ENCODE data around the gene ZNF462.

ZNF462 gene

GRCh38 chr9:106993603-106994002 lies 130.6 kb downstream of the ZNF462 start:
- no peak for DNase-seq (ENCODE audit: low read depth)
- no peak for TF ChIP-seq CTCF (IDR thresholded peaks at IDR 0.05; ENCODE audit: low read depth, low read length, missing control alignments)
- H3K4me3 ChIP-seq (ENCODE audit: low read depth, low read length): no peak overlapping the region
- in situ Hi-C loops (cut with HindIII; ENCODE audit: low sequenced_read_pairs): no loop called here

- no peak for DNase-seq (ENCODE audit: low read depth)
- no peak for TF ChIP-seq CTCF (IDR thresholded peaks at IDR 0.05; ENCODE audit: low read depth, low read length, missing control alignments)
- in situ Hi-C loops (cut with HindIII; ENCODE audit: low sequenced_read_pairs): no loop called here
- no peak overlapping the region for H3K4me3 ChIP-seq (ENCODE audit: low read depth, low read length)
Observed at GRCh38 chr9:106994463-106994862, 131.5 kb downstream of the ZNF462 start.

GRCh38 chr9:107000218-107000617 lies 137.3 kb downstream of the ZNF462 start:
- in situ Hi-C loops (cut with HindIII; ENCODE audit: low sequenced_read_pairs): no loop called here
- H3K4me3 ChIP-seq (ENCODE audit: low read depth, low read length): no peak overlapping the region
- no peak for DNase-seq (ENCODE audit: low read depth)
- no peak for TF ChIP-seq CTCF (IDR thresholded peaks at IDR 0.05; ENCODE audit: low read depth, low read length, missing control alignments)

- TF ChIP-seq CTCF (IDR thresholded peaks at IDR 0.05; ENCODE audit: low read depth, low read length, missing control alignments): no peak
Observed at GRCh38 chr9:107005201-107005600, 142.2 kb downstream of the ZNF462 start.

GRCh38 chr9:107007402-107007801 lies 144.4 kb downstream of the ZNF462 start:
- H3K4me3 ChIP-seq (ENCODE audit: low read depth, low read length): no peak overlapping the region
- in situ Hi-C loops (cut with HindIII; ENCODE audit: low sequenced_read_pairs): no loop called here
- no peak for DNase-seq (ENCODE audit: low read depth)
- TF ChIP-seq CTCF (IDR thresholded peaks at IDR 0.05; ENCODE audit: low read depth, low read length, missing control alignments): no peak

More at GRCh38 chr9:107005201-107005600, 142.2 kb downstream of the ZNF462 start:
- in situ Hi-C loops (cut with HindIII; ENCODE audit: low sequenced_read_pairs): no loop called here
- H3K4me3 ChIP-seq (ENCODE audit: low read depth, low read length): no peak overlapping the region
- no peak for DNase-seq (ENCODE audit: low read depth)

- no peak for TF ChIP-seq CTCF (IDR thresholded peaks at IDR 0.05; ENCODE audit: low read depth, low read length, missing control alignments)
- H3K4me3 ChIP-seq (ENCODE audit: low read depth, low read length): no peak overlapping the region
- in situ Hi-C loops (cut with HindIII; ENCODE audit: low sequenced_read_pairs): no loop called here
Observed at GRCh38 chr9:107008011-107008410, 145.0 kb downstream of the ZNF462 start.

GRCh38 chr9:107008447-107008846 lies 145.5 kb downstream of the ZNF462 start:
- no peak for DNase-seq (ENCODE audit: low read depth)
- no peak overlapping the region for H3K4me3 ChIP-seq (ENCODE audit: low read depth, low read length)
- in situ Hi-C loops (cut with HindIII; ENCODE audit: low sequenced_read_pairs): no loop called here
- no peak for TF ChIP-seq CTCF (IDR thresholded peaks at IDR 0.05; ENCODE audit: low read depth, low read length, missing control alignments)

More at GRCh38 chr9:107008011-107008410, 145.0 kb downstream of the ZNF462 start:
- DNase-seq (ENCODE audit: low read depth): no peak

Measured in astrocyte of the cerebellum (primary cell).